Activated naive CD4-positive, alpha-beta T cell treated with anti-CD3 and anti-CD28 coated beads, Interleukin-2, amount 10 ng/mL, durations not matched to agents 7 days and 5 days (primary cell): Measurements from ENCODE around the gene CCNF.

ENCODE experiments used
- CTCF ChIA-PET: fragments of 350-600 bp; sonication (Branson Sonifier 250); formaldehyde crosslinking; loops from one replicate; lab custom pipeline; 2021; ENCODE audit warnings: antibody characterized with exemption; lab: Charles Lee
- DNase-seq: peaks from one replicate; pipeline ENCODE4 v3.0.0-alpha.2; 2020
- H3K27ac Mint-ChIP-seq: one replicate; pipeline ENCODE4 v1.8.0; 2021; ENCODE audit warnings: mild to moderate bottlenecking, moderate library complexity, mixed read lengths
- H3K27me3 Mint-ChIP-seq: one replicate; pipeline ENCODE4 v1.8.0; 2021; ENCODE audit warnings: mild to moderate bottlenecking, mixed read lengths
- H3K36me3 Mint-ChIP-seq: one replicate; pipeline ENCODE4 v1.8.0; 2021; ENCODE audit warnings: mixed read lengths
- H3K4me1 Mint-ChIP-seq: one replicate; pipeline ENCODE4 v1.8.0; 2021; ENCODE audit warnings: mixed read lengths
- H3K4me3 Mint-ChIP-seq: one replicate; pipeline ENCODE4 v1.8.0; 2021; ENCODE audit warnings: mild to moderate bottlenecking, moderate library complexity, mixed read lengths
- H3K9me3 Mint-ChIP-seq: one replicate; pipeline ENCODE4 v1.8.0; 2021; ENCODE audit warnings: mixed read lengths

CCNF gene

DNA sequence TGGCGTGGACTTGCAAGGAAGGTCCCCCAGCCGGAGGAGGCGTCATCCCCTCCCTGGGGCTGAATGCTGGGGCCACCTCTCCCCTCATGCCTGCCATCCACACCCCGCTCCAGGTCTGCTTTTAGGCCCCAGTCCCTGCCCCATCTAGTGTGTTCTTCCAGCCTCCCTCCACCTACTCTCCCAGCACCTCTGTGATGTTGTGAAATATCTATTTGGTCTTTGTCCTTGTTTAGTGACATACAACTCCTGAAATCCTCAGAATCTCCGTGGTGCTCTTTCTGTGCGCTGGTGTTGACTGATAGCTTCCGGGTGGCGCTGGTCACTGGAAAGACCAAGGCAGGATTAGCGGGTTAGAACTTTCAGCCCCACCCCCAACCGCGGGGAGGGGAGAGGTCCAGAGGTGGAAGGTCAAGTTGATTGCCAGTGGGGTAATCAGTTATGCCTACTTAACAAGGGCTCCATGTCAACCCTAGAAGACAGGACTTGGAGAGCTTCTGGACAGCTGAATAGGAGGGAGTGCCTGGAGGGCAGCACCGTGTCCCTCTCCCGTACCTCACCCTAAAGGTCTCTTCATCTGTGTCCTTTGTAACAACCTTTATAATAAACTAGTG is 55.8 kb downstream of the CCNF start:
- DNase-seq, result no peak
- Mint-ChIP-seq H3K36me3 (no peaks in the 10 kb centered on the region), H3K4me1 (peaks cover 20% of the 10 kb centered on the region), H3K4me3 (no peak overlapping the region), H3K9me3 (no peaks in the 10 kb centered on the region), H3K27ac (no peak overlapping the region), H3K27me3 (peaks cover 7% of the 10 kb centered on the region)
- CTCF ChIA-PET, result interaction anchor here (1.4 kb wide), 1 partner anchor 16 kb away, joined by 3 read pairs; no protein-coding TSS in a partner anchor

DNA sequence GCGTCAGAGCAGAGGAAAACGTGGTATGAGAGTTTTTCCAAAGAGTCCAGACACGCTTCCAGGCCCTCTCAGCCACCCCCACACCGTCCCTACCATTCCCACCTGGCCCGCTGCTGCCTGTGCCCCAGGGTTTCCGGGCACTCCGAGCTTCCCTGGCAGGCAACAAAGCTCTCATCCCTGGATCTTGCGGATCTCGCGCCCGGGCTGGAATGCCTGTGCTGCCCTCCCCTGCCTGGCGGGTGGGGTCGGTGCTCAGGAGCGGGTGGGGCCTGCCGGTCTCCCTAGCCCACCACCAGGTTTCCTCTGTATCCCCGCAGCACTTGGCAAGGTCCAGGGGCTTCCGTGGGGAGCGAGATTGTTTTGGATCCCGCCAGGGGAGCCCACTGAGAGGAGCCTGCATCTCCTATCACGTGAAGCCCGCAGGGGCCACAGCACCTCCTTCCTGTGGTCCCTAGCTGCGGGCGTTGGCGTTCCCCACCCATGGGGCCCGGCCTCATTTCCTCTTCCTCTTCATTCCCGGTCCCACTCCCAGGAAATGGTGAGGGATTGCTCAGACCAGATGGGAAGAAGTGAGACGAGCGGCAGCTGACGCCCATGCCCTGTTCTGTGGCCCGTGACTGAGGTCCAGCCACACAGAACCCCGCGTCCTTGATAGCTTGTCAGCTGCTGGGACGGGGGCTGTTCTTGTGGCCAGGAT is 56.7 kb downstream of the CCNF start:
- H3K27me3 Mint-ChIP-seq, result peaks cover 7% of the 10 kb centered on the region
- CTCF ChIA-PET, result interaction anchor here (1.1 to 1.7 kb wide), 5 partner anchors 9 to 291 kb away, joined by 3 to 12 read pairs (median 5); no protein-coding TSS in a partner anchor
- no peaks in the 10 kb centered on the region for H3K9me3 Mint-ChIP-seq
- H3K4me3 Mint-ChIP-seq, result no peak overlapping the region
- no peak overlapping the region for H3K27ac Mint-ChIP-seq
- peaks cover 20% of the 10 kb centered on the region for H3K4me1 Mint-ChIP-seq
- no peak for DNase-seq
- no peaks in the 10 kb centered on the region for H3K36me3 Mint-ChIP-seq

GRCh38 chr16:2486645-2487516 is 57.6 kb downstream of the CCNF start:
- H3K9me3 Mint-ChIP-seq, result no peaks in the 10 kb centered on the region
- H3K4me1 Mint-ChIP-seq, result peaks cover 20% of the 10 kb centered on the region
- H3K27ac Mint-ChIP-seq, result peak overlapping the region; percentile 8
- no peaks in the 10 kb centered on the region for H3K36me3 Mint-ChIP-seq
- H3K27me3 Mint-ChIP-seq, result peaks cover 7% of the 10 kb centered on the region
- peak overlapping the region; percentile 34 for H3K4me3 Mint-ChIP-seq
- CTCF ChIA-PET, result interaction anchor here (0.6 to 1.7 kb wide), 10 partner anchors 10 to 292 kb away, joined by 3 to 12 read pairs (median 4); partner anchors contain the start of genes ABCA3 and NTN3
- DNase-seq, result peak; percentile 87

DNA sequence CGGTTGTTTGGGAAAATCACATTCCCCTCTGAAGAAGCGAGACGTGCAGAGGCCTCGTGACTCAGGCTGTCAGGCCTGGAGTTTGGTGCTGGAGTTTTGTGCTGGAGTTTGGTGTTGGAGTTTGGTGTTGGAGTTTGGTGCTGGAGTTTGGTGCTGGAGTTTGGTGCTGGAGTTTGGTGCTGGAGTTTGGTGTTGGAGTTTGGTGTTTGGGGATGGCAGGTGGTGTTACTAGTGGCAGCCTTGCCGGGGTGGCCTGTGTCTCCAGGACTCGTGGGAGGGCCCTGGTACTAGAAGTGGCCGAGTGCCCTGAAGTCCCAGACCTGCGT is 58.2 kb downstream of the CCNF start:
- Mint-ChIP-seq H3K4me3 (peak overlapping the region; percentile 1), H3K27ac (peak overlapping the region; percentile 8), H3K36me3 (no peaks in the 10 kb centered on the region), H3K27me3 (peaks cover 7% of the 10 kb centered on the region), H3K4me1 (peaks cover 20% of the 10 kb centered on the region), H3K9me3 (no peaks in the 10 kb centered on the region)
- no peak for DNase-seq
- CTCF ChIA-PET, result interaction anchor here (0.9 to 1.7 kb wide), 5 partner anchors 13 to 293 kb away, joined by 3 to 12 read pairs (median 4); partner anchors contain the start of gene ABCA3

GRCh38 chr16:2487903-2488531 is 58.8 kb downstream of the CCNF start:
- no peak overlapping the region for H3K27ac Mint-ChIP-seq
- DNase-seq, result no peak
- H3K36me3 Mint-ChIP-seq, result no peaks in the 10 kb centered on the region
- no peak overlapping the region for H3K4me3 Mint-ChIP-seq
- H3K4me1 Mint-ChIP-seq, result peaks cover 20% of the 10 kb centered on the region
- peaks cover 7% of the 10 kb centered on the region for H3K27me3 Mint-ChIP-seq
- no peaks in the 10 kb centered on the region for H3K9me3 Mint-ChIP-seq
- CTCF ChIA-PET, result interaction anchor here (0.9 to 1.6 kb wide), 4 partner anchors 13 to 293 kb away, joined by 3 to 5 read pairs (median 4); partner anchors contain the start of gene ABCA3

DNA sequence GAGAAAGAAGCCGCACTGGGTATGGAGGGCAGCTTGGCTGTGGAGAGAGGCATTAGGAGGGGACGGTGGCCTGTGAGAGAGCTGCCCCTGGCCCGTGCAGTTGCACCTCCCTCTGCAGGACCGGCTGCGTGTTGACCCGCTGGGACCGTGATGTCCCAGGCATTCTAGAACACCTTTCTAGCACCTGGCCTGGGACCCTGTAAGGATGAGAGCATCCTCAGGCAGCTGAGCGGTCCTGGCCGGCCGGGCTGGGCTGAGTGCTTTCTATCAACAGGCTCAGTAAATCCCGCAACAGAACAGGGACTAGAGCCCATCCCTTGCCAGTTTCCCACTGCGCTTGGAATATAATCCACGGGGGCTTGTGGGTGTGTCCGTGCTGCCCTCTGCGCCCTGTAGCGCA is 60.3 kb downstream of the CCNF start:
- CTCF ChIA-PET, result interaction anchor here (0.6 kb wide), 1 partner anchor 335 kb away, joined by 3 read pairs; no protein-coding TSS in a partner anchor
- Mint-ChIP-seq H3K4me3 (no peak overlapping the region), H3K27me3 (peaks cover 7% of the 10 kb centered on the region), H3K36me3 (no peaks in the 10 kb centered on the region), H3K27ac (no peak overlapping the region), H3K4me1 (peaks cover 20% of the 10 kb centered on the region), H3K9me3 (no peaks in the 10 kb centered on the region)
- DNase-seq, result no peak

DNA sequence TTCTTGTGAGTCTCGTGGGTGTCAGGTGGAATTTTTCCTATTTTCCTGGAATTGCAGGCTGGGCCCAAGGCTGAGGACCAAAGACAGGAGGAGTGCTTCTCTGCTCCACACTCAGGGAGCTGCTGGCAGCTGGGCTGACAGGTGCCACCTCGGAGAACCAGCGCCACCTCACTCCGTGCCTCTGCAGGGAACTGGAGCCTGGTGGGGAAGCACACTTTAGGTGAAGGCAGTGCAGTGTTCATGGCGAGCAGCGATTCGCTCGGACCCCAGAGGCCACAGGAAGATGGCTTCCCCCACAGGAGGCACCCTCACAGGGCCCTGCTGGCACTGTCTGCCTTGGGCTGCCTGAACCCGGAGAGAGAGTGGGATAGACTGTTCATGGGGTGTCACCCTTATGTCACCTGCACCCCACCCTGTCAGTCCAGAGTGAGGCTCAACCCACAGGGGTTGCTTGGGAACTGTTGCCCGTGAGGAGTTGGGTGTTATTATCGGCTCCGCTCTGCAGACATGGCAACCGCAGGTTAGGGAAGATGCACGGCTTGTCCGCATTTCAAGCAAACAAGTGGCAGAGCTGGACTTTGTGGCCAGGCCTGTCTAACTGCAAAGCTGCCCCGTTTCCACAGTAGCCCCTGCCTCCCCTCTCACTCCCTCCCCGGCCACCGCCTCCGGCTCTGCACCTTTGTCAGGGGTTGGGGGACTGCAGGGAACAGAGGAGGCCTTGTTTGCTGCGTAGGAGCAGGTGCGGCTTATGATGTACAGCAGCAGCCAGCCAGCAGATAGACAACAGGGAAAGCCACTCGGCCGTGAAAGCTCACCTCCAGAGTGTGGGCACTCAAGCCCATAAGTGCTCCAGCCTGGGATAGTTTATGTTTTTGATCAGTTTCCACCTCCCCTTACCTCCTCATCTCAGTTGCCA is 61.2 kb downstream of the CCNF start:
- Mint-ChIP-seq H3K27me3 (peaks cover 7% of the 10 kb centered on the region), H3K4me1 (peaks cover 18% of the 10 kb centered on the region), H3K36me3 (no peaks in the 10 kb centered on the region), H3K4me3 (no peak overlapping the region), H3K27ac (peak overlapping the region; percentile 49), H3K9me3 (no peaks in the 10 kb centered on the region)
- no peak for DNase-seq
- CTCF ChIA-PET, result no interaction called here

- no peaks in the 10 kb centered on the region for H3K9me3 Mint-ChIP-seq
- no peaks in the 10 kb centered on the region for H3K36me3 Mint-ChIP-seq
- CTCF ChIA-PET, result interaction anchor here (2.0 kb wide), 1 partner anchor 9 kb away, joined by 6 read pairs; no protein-coding TSS in a partner anchor
- no peak overlapping the region for H3K4me3 Mint-ChIP-seq
- H3K27me3 Mint-ChIP-seq, result peaks cover 2% of the 10 kb centered on the region
- H3K27ac Mint-ChIP-seq, result no peak overlapping the region
- H3K4me1 Mint-ChIP-seq, result peaks cover 9% of the 10 kb centered on the region
- DNase-seq, result no peak
Observed at GRCh38 chr16:2492292-2492691, 63.0 kb downstream of the CCNF start.

GRCh38 chr16:2493605-2494004 is 64.4 kb downstream of the CCNF start:
- H3K27me3 Mint-ChIP-seq, result no peaks in the 10 kb centered on the region
- H3K4me3 Mint-ChIP-seq, result no peak overlapping the region
- no peaks in the 10 kb centered on the region for H3K36me3 Mint-ChIP-seq
- H3K4me1 Mint-ChIP-seq, result no peaks in the 10 kb centered on the region
- CTCF ChIA-PET, result interaction anchor here (1.3 kb wide), 1 partner anchor 64 kb away, joined by 3 read pairs; no protein-coding TSS in a partner anchor
- no peak for DNase-seq
- no peak overlapping the region for H3K27ac Mint-ChIP-seq
- no peaks in the 10 kb centered on the region for H3K9me3 Mint-ChIP-seq

- H3K9me3 Mint-ChIP-seq, result no peaks in the 10 kb centered on the region
- CTCF ChIA-PET, result interaction anchor here (1.3 kb wide), 1 partner anchor 65 kb away, joined by 3 read pairs; no protein-coding TSS in a partner anchor
- H3K4me1 Mint-ChIP-seq, result no peaks in the 10 kb centered on the region
- no peak overlapping the region for H3K27ac Mint-ChIP-seq
- H3K4me3 Mint-ChIP-seq, result no peak overlapping the region
- no peaks in the 10 kb centered on the region for H3K27me3 Mint-ChIP-seq
- no peaks in the 10 kb centered on the region for H3K36me3 Mint-ChIP-seq
- DNase-seq, result no peak
Observed at GRCh38 chr16:2494616-2495015, 65.4 kb downstream of the CCNF start.

- Mint-ChIP-seq H3K36me3 (no peaks in the 10 kb centered on the region), H3K27me3 (no peaks in the 10 kb centered on the region), H3K4me3 (no peak overlapping the region), H3K27ac (no peak overlapping the region), H3K9me3 (no peaks in the 10 kb centered on the region), H3K4me1 (no peaks in the 10 kb centered on the region)
- no peak for DNase-seq
- CTCF ChIA-PET, result interaction anchor here (1.1 kb wide), 1 partner anchor 16 kb away, joined by 4 read pairs; no protein-coding TSS in a partner anchor
Observed at GRCh38 chr16:2495041-2495440, 65.8 kb downstream of the CCNF start.

DNA sequence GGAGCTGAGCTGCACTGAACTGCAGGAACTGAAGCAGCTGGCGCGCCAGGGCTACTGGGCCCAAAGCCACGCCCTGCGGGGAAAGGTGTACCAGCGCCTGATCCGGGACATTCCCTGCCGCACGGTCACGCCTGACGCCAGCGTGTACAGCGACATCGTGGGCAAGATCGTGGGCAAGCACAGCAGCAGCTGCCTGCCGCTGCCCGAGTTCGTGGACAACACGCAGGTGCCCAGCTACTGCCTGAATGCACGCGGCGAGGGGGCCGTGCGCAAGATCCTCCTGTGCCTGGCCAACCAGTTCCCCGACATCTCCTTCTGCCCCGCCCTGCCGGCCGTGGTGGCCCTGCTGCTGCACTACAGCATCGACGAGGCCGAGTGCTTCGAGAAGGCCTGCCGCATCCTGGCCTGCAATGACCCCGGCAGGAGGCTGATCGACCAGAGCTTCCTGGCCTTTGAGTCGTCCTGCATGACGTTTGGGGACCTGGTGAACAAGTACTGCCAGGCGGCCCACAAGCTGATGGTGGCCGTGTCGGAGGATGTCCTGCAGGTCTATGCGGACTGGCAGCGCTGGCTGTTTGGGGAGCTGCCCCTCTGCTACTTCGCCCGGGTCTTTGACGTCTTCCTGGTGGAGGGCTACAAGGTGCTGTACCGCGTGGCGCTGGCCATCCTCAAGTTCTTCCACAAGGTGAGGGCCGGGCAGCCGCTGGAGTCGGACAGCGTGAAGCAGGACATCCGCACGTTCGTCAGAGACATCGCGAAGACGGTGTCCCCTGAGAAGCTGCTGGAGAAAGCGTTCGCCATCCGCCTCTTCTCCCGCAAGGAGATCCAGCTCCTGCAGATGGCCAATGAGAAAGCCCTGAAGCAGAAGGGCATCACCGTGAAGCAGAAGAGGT is 67.2 kb downstream of the CCNF start:
- Mint-ChIP-seq H3K4me3 (no peak overlapping the region), H3K4me1 (no peaks in the 10 kb centered on the region), H3K27me3 (no peaks in the 10 kb centered on the region), H3K36me3 (no peaks in the 10 kb centered on the region), H3K27ac (no peak overlapping the region), H3K9me3 (no peaks in the 10 kb centered on the region)
- DNase-seq, result no peak
- CTCF ChIA-PET, result interaction anchor here (1.1 kb wide), 1 partner anchor 15 kb away, joined by 4 read pairs; no protein-coding TSS in a partner anchor
